ENCODE data around the gene CES3. TPM values are rescaled to one million over a fixed set of nuclear protein-coding genes. Genes with fewer than 3 reads are reported as not detected.

Gene CES3
- total RNA-seq, 2 experiments from 2014 or later = 1.4 to 2.7 TPM

DNA sequence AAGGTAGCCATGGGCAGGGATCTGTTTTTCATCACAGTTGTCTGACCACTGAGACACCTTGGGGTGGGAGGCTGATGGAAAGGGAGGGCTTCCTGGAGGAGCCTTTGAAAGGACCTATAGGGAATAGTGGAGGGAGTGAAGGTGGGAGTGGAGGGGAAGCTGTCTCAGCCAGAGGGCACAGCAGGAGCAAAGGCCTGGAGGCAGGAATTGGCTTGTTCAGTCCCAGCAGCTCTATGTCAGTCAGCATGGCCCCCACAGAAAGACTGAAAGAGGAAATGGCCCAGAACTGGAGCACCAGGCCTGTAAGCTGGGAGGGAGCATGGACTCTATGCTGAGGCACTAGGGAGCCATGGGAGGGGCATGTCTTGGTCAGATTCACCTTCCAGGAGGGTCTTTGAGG lies 55.1 kb downstream of the CES3 start:
- Histone ChIP-seq H3K79me2 (ENCODE audit: insufficient read depth, low read depth, low read length) (no peaks in the 10 kb centered on the region), H3K9me2 (ENCODE audit: insufficient read depth, low read length) (no peaks in the 10 kb centered on the region), H3K36me3 (ENCODE audit: insufficient read depth, low read length) (no peaks in the 10 kb centered on the region), H3K4me3 (ENCODE audit: low read depth, low read length, poor library complexity, severe bottlenecking) (no peak overlapping the region), H3K9me3 (ENCODE audit: low read length) (no peaks in the 10 kb centered on the region), H3K4me1 (ENCODE audit: insufficient read depth, low read length, poor library complexity, severe bottlenecking) (peaks cover 17% of the 10 kb centered on the region), H3K4me2 (ENCODE audit: low read length) (no peak overlapping the region), H2AFZ (ENCODE audit: low read length) (no peak overlapping the region), H4K20me1 (ENCODE audit: insufficient read depth, low read length) (no peaks in the 10 kb centered on the region), H3K27ac (ENCODE audit: low read depth, low read length, poor library complexity, severe bottlenecking) (no peak overlapping the region)
- intact Hi-C loops (cut with micrococcal nuclease; ENCODE audit: unreplicated experiment) = loop anchor here (5.0 to 10.0 kb wide), 2 partner anchors 169 to 211 kb away; partner anchors contain the start of genes MATCAP1 and TMEM208
- no TSS peak for BruUV-seq (replicated peaks)
- CTCF ChIA-PET (ENCODE audit: unreplicated experiment) = interaction anchor here (0.6 kb wide), 1 partner anchor 25 kb away, joined by 5 read pairs; no protein-coding TSS in a partner anchor
- POLR2A ChIA-PET = no interaction called here
- TF ChIP-seq, protein P1, sequence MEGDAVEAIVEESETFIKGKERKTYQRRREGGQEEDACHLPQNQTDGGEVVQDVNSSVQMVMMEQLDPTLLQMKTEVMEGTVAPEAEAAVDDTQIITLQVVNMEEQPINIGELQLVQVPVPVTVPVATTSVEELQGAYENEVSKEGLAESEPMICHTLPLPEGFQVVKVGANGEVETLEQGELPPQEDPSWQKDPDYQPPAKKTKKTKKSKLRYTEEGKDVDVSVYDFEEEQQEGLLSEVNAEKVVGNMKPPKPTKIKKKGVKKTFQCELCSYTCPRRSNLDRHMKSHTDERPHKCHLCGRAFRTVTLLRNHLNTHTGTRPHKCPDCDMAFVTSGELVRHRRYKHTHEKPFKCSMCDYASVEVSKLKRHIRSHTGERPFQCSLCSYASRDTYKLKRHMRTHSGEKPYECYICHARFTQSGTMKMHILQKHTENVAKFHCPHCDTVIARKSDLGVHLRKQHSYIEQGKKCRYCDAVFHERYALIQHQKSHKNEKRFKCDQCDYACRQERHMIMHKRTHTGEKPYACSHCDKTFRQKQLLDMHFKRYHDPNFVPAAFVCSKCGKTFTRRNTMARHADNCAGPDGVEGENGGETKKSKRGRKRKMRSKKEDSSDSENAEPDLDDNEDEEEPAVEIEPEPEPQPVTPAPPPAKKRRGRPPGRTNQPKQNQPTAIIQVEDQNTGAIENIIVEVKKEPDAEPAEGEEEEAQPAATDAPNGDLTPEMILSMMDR (conservative IDR thresholded peaks at IDR 0.05; ENCODE audit: low read length) = no peak
- TF ChIP-seq EZH2phosphoT487 (IDR thresholded peaks at IDR 0.05; ENCODE audit: borderline replicate concordance, low read depth, low read length) = no peak
- DNase-seq (ENCODE audit: low spot score) = no peak

DNA sequence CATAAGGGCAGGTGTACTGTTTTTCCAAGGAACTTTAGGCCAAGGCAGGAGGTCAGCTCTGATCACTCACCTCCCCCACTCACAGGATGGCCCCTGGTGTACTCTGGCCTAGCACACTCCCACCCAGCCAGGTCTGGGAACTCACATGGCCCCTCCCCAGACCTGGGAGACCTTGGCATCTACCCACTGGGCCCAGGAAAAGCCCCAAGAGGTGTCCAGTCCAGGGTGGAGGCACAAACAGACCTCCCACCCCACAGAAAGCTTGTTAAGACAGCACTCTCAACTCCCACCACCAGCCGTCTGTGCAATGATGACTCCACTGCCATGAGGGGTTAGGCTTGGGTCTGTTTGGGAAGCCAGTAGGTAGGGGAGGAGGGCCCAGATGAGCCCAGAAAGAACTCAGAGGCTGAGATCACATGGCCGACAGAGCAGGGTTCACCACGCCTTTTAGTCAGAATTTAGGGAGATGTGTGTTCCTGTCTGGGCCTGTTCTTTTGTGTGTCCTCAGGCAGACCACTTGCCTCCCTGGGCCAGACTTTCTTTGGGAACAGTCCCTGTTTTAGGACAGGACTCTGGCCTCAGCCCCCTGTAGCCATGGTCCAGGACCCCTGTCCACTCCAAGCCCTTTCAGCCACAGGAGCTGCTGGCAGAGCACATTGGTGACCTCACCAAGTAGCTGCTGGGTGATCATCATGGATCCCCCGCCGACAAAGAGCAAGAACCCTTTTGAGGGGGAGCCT lies 55.8 kb downstream of the CES3 start:
- intact Hi-C loops (cut with micrococcal nuclease; ENCODE audit: unreplicated experiment) = loop anchor here (5.0 to 10.0 kb wide), 2 partner anchors 168 to 210 kb away; partner anchors contain the start of genes MATCAP1 and TMEM208
- no peak overlapping the region for H3K4me3 ChIP-seq (ENCODE audit: low read depth, low read length, poor library complexity, severe bottlenecking)
- TF ChIP-seq, protein P1 (conservative IDR thresholded peaks at IDR 0.05; ENCODE audit: low read length) = no peak
- no peak for TF ChIP-seq EZH2phosphoT487 (IDR thresholded peaks at IDR 0.05; ENCODE audit: borderline replicate concordance, low read depth, low read length)
- H3K9me3 ChIP-seq (ENCODE audit: low read length) = no peaks in the 10 kb centered on the region
- H3K4me2 ChIP-seq (ENCODE audit: low read length) = no peak overlapping the region
- ChIA-PET CTCF (ENCODE audit: unreplicated experiment) (interaction anchor here (1.5 kb wide), 1 partner anchor 85 kb away, joined by 3 read pairs; no protein-coding TSS in a partner anchor), POLR2A (interaction anchor here (1.1 kb wide), 1 partner anchor 27 kb away, joined by 3 read pairs; no protein-coding TSS in a partner anchor)
- no peak overlapping the region for H2AFZ ChIP-seq (ENCODE audit: low read length)
- no peak for DNase-seq (ENCODE audit: low spot score)
- no peaks in the 10 kb centered on the region for H3K9me2 ChIP-seq (ENCODE audit: insufficient read depth, low read length)
- no peak overlapping the region for H3K27ac ChIP-seq (ENCODE audit: low read depth, low read length, poor library complexity, severe bottlenecking)
- no peaks in the 10 kb centered on the region for H4K20me1 ChIP-seq (ENCODE audit: insufficient read depth, low read length)
- BruUV-seq (replicated peaks) = no TSS peak
- peaks cover 21% of the 10 kb centered on the region for H3K4me1 ChIP-seq (ENCODE audit: insufficient read depth, low read length, poor library complexity, severe bottlenecking)
- H3K79me2 ChIP-seq (ENCODE audit: insufficient read depth, low read depth, low read length) = no peaks in the 10 kb centered on the region
- no peaks in the 10 kb centered on the region for H3K36me3 ChIP-seq (ENCODE audit: insufficient read depth, low read length)

DNA sequence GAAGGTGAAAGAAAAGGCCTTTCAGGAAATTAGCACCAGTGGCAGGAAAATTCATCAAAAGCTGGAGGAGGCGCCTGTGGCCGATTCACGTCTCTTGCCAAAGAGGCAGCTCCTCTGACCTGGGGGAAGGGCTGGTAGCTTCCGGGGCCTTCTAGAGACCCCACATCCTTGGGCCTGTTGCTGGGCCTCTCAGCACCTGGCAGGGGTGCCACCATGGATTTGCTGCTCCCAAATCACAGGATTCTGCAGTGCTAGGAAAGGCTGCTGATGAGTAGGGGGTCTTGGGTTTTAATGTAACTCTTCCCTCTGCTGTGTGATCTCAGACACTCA lies 56.3 kb downstream of the CES3 start:
- intact Hi-C loops (cut with micrococcal nuclease; ENCODE audit: unreplicated experiment) = loop anchor here (5.0 to 10.0 kb wide), 2 partner anchors 167 to 210 kb away; partner anchors contain the start of genes MATCAP1 and TMEM208
- Histone ChIP-seq H3K27ac (ENCODE audit: low read depth, low read length, poor library complexity, severe bottlenecking) (no peak overlapping the region), H2AFZ (ENCODE audit: low read length) (no peak overlapping the region), H4K20me1 (ENCODE audit: insufficient read depth, low read length) (no peaks in the 10 kb centered on the region), H3K4me2 (ENCODE audit: low read length) (no peak overlapping the region), H3K9me2 (ENCODE audit: insufficient read depth, low read length) (no peaks in the 10 kb centered on the region), H3K79me2 (ENCODE audit: insufficient read depth, low read depth, low read length) (no peaks in the 10 kb centered on the region), H3K36me3 (ENCODE audit: insufficient read depth, low read length) (no peaks in the 10 kb centered on the region), H3K9me3 (ENCODE audit: low read length) (no peaks in the 10 kb centered on the region), H3K4me1 (ENCODE audit: insufficient read depth, low read length, poor library complexity, severe bottlenecking) (peaks cover 21% of the 10 kb centered on the region), H3K4me3 (ENCODE audit: low read depth, low read length, poor library complexity, severe bottlenecking) (no peak overlapping the region)
- no peak for DNase-seq (ENCODE audit: low spot score)
- no TSS peak for BruUV-seq (replicated peaks)
- CTCF ChIA-PET (ENCODE audit: unreplicated experiment) = interaction anchor here (0.6 to 1.5 kb wide), 2 partner anchors 81 to 84 kb away, joined by 3 read pairs; no protein-coding TSS in a partner anchor
- POLR2A ChIA-PET = interaction anchor here (1.1 to 1.8 kb wide), 3 partner anchors 11 to 76 kb away, joined by 3 to 17 read pairs (median 3); no protein-coding TSS in a partner anchor
- TF ChIP-seq, protein P1 (conservative IDR thresholded peaks at IDR 0.05; ENCODE audit: low read length) = no peak
- TF ChIP-seq EZH2phosphoT487 (IDR thresholded peaks at IDR 0.05; ENCODE audit: borderline replicate concordance, low read depth, low read length) = no peak

Data from OCI-LY7 (cell line).